NCI-H2171 (cell line): Measurements from ENCODE around the gene SLC16A2.
"Not testable (repeated sequence)": the region's sequence is repeated elsewhere in the genome, so short reads cannot be mapped to it uniquely, and the experiment has no call there.

Experiments used
- DNase-seq: peaks from one replicate; lab custom pipeline; 2025; lab: John Stamatoyannopoulos, UW

Gene SLC16A2

DNA sequence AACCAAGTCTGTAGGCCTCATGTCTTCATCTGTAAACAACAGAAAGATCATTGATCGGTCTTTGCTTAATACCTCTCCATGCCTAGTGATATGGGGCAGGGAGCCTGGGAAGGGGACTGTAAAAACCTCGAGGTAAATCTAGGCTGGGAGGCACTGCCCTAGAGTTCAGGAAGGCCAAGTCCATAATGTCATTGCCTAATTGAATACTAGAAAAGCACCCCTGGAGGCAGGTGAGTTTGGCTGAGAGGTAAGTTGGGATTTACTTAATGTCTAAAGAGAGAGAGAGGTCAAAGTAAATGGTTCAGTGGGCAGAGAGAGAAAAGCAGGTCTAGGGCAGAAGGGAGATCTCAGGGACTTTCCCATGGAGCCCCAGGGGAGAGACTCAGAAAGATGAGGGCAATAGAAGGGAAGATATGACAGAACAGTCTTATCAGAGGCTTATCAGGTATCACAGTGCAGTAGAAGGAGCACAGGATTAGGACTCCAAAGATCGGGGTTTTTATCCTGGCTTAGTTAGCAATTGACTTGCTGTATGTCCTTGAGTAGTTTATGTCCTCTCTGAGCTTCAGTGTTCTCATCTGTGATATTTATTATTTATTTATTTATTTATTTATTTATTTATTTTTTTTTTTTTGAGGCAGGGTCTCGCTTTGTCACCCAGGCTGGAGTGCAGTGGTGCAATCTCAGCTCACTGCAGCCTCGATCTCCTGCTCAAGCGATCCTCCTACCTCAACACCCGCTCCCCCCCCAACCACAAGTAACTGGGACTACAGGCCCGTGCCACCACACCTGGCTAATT is 85.2 kb downstream of the SLC16A2 start:
- no peak for DNase-seq

DNA sequence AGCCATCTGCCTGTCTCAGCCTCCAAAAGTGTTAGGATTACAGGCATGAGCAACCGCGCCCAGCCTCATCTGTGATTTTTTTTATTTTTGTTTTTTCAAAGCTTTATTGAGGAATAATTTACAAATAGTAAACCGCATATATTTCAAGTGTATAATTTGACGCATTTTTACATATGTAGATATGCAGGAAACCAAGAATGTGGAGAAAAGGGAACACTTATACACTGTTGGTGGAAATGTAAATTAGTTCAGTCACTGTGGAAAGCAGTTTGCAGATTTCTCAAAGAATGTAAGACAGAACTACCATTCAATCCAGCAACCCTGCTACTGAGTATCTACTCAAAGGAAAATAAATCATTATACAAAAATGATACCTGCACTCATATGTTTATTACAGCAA is 85.9 kb downstream of the SLC16A2 start:
- DNase-seq = no peak

DNA sequence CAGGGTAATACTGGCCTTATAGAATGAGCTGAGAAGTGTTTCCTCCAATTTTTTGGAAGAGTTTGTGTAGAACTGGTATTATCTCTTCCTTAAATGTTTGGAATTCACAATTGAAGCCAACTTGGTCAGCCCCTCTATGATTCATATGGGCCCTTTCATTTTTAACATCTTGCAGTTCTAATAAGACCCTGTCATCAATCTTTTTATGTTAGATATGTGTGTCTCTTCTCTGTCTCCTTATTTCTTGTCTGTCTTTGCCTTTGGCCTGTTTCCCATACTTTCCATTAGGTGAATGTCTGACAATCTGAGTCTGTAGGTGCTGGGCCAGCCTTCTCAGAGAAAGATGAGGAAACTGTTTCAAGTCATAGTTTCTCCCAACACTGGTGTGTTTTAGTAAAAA is 88.7 kb downstream of the SLC16A2 start:
- no peak for DNase-seq

DNA sequence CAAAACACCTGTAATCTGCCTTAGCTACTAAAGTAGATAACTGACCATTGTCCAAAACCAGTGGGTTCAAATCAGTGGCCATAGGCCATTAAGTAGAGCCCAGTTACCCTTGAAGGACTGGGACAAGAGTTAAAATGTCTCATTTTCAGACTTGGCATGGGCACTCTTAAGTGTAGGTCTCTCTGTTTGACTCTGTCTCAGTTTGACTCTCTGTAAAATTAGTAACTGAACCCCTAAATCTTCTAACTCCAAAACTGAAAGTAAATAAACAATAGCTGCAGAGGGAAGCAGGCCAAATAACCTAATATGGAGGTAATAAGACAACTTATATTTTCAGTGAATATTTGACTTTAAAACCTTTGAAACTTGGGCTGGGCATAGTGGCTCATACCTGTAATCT is 89.1 kb downstream of the SLC16A2 start:
- DNase-seq = no peak

DNA sequence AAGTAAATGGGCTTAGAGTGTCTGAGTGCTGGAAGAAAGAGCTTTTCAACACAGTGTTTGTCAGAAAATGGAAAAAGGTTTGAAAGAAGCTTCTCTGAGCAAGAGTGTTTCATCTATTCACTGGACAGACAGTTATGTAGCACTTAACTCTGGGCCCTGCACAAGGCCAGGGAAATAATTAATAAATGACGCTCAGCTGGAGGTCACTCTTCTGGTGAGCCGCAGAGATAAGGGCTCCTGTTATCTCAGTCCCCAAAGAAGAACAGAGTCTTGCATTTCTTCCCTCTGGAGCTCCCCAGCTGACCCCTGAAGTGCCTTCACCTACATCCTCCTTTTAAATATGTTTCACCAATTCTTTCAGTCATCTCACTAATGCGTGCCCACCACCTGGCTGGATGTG is 90.4 kb downstream of the SLC16A2 start:
- DNase-seq = no peak

DNA sequence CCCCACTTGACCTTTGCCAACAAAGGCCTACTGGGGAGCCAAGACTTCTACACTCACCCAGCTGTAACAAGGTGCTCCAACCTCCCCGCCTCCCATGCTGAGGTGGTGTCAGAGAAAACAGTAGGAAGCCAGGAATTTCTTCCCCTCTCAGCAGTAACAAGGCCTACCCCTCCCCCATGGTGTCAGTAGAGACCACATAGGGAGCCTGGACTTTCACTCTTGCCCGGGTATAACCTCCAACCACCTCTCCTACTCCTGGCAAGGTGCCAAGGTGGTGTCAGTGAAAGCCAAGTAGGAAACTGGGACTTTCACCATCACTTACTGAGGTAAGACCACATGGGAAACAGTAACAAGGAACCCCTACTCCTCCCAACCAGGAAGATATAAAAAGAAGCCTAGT is 93.1 kb downstream of the SLC16A2 start:
- DNase-seq = no peak

DNA sequence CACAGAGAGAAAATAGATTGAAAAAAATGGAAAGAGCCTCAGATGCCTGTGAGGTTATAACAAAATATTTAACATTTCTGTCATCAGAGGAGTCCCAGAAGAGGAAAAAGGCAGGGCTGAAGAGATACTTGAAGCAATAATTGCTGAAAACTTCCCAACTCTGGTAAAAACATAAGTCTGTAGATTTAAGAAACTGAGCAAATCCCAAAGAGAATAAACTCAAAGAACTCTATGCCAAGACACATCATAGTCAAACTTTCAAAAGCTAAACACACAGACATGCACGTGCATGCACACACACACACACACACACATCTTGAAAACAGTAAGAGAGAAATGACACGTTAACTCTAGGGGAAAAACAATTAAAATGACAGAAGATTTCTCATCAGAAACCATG is 94.1 kb downstream of the SLC16A2 start:
- DNase-seq = no peak

DNA sequence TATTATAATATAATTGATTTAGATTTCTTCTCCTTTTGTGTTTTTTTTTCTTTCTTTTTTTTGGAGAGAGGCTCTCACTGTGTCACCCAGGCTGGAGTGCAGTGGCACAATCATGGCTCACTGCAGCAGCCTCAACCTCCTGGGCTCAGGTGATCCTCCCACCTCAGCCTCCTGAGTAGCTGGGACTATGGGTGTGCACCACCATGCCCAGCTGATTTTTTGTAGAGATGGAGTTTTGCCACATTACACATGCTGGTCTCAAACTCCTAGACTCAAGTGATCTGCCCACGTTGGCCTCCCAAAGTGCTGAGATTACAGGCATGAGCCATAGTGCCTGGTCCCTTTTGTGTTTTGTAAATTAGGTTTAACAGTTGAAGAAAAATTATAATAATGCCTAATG is 94.7 kb downstream of the SLC16A2 start:
- not testable (repeated sequence) for DNase-seq

DNA sequence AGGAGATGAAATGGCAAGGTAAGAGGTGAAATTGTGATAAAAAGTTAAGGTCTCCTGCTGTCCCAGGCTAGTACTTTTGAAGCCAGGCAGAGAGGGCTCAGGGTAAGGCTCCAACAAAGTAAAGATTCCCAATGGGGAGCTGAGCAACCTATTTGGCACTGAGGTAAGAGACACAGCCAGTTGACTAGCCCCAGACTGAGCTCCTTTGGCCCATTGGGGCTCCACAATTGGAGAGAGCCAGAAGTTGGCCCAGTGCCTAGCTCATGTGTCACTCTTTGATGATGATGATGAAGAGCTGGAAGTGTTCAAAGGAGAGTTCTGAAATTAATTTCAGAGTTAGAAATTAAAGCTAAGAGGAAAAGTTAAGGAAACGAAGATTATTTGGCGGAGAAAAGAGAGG is 98.6 kb downstream of the SLC16A2 start:
- DNase-seq = no peak

DNA sequence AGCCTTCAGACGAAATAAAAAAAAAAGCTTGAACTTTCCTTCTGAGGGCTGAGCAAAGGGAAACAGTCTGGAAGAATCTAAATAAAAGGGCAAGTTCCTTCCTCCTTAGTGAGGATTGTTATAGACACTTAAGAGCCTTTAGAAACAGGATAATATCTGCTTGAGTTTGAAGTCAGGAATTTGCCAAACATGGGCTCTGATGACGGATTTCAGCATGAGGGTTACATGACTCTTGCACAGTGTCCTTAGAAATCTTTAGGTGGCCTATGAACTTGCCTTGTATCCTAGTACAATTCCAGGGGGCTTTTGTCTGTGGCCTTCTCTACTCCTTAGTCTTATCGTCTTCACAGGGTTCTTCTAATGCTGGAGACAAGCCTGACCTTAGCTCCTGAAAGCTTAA is 99.0 kb downstream of the SLC16A2 start:
- no peak for DNase-seq

DNA sequence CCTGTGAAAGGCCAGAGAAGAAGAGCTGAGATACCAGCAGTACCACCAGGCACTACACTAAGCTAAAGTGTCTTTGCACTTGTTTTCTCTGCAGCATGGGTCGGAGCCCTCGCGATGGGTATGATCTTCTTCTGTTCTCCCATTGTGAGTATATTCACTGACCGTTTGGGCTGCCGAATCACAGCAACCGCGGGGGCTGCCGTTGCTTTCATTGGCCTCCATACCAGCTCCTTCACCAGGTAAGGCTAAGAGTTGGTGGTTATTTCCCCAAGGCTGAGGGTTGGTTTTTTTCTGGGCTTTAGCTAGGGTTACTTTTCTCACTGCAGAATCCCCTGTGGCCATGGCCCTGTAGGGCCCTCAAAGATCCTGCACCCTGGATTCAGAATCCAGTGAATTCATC is 99.6 kb downstream of the SLC16A2 start:
- DNase-seq = no peak

DNA sequence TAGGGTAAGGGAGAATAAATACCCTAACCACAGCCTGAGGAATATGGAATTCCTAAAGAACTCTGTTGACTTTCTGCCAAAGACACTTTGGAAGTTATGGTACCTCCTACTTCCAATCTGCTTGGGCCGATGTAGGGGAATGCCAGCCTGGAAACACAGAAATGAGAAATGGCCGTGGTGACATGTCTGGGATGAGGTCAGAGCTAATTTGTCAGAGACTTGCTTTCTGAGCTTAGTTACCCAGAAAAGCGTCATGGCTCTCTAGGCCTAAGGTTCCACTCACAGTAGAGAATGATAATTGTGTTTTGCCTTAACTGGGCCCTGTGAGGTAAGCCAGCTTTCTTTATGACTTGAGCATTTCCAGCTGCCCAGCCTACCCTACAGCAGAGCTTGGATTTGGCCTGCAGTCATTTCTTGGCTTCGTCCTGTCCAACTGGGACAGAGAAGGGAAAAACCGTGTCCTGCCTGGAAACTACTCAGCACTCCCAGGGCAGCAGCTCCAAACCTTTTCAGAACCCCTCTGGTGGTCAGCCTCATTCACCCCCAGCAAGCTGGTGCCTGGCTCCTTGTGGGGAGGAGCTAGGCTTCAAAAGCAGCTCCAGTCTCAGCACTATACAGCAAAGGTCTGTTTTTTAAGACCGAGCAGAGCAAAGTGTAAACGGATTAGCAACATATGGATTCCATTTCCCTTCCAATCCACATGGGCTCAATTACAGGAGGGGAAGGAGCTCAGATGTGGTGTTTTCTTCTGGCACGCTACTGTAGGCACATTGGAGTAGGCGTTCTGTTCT is 100.9 kb downstream of the SLC16A2 start:
- no peak for DNase-seq

DNA sequence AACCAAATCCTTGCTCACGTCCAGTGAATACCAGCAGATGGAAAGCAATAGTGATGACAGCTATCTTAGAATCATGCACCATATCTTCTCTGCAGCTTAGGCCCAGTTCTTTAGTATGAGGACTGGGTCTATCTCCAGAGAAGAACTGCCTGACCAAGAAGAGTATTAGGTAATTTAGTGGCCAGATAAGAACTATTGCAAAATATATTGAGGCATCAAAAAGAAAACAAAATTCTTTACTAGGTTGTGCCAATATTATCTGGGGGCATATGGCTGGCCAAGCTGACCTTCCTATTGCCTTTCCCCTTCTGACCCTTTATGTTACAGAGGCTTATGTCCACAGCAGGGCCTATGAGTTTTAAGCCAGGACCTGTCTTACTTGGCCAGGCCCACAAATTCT is 101.9 kb downstream of the SLC16A2 start:
- DNase-seq = no peak

DNA sequence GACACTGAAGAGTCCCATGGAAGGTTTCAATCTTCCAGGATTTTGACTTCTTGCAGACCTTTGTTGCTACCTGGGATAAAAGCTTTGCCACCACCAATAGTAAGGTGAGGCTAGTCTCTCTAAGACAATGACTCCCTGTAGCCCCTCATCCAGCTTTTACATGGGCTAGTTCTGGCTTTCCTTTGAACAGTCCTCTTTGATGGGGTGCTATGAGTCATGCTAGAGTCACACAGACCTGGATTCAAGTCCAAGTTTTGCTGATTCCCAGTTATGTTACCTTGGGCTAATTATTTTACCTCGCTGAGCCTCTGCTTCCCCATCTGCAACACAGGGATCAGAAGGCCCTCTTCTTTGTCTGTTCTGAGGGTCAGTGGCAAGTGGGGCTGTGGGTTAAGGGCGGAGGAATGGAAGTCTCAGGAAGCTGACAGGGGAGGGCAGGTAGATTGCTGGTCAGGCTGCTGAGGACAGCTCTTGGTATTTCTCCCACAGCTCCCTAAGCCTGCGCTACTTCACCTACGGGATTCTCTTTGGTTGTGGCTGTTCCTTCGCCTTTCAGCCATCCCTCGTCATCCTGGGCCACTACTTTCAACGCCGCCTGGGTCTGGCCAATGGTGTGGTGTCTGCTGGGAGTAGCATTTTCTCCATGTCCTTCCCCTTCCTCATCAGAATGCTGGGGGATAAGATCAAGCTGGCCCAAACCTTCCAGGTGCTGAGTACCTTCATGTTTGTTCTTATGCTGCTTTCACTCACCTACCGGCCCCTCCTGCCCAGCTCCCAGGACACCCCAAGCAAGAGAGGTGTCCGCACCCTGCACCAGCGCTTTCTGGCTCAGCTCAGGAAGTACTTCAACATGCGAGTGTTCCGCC is 102.8 kb downstream of the SLC16A2 start:
- DNase-seq = no peak

DNA sequence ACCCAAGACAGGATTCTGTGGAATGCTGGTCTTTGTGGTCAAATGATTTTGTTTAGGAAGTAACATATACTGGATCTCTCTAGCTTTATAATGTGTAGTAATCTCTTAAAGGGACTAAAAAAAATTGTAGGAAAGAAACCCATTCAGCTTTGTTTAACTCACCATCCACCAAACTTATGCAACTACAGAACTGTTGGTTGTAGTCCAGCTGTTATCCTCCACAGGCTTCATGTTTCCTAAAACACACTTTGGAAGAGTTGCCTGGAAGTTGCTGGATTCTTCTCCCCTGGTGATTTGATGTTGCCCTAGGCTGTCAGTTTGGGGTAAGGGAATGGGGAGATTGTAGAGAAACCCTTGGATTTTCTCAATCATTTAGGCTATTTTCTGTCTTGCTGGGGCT is 103.8 kb downstream of the SLC16A2 start:
- DNase-seq = no peak

DNA sequence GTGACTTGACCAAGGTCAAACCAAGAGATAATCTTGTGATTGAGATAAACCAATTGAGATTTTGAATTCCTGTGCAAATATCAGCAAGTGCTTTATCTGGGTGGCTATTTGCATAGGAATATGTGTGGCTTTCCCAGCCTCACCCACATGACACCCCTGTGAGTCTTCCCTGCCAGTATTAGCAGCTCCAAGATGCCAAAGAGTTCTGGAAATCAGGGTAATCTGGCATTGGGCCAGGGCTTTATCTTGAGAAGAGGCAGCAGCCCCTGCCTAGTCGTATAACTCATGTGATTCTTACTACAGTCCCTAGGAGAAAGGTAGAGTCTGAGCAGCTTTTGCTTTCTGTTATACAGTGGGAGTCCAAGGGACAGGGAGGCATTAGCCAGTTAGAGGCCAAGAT is 105.5 kb downstream of the SLC16A2 start:
- no peak for DNase-seq

DNA sequence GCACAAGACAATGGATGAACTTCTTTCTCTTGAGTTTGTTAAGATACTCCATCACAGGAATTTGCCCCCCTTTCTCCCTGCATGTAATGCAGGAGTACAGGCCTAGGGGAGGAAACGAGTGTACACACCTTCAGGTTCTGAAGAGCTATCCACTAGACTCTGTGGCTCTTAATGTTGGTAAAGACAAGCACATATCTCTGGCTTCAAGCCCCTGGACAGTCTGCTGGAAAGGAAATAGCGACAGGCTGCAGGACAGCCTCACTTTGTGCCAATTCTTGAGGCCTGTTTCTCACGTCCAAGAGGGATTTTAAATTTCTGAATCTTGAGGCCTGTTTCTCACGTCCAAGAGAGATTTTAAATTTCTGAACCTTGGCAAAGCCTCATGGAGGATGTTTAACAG is 106.1 kb downstream of the SLC16A2 start:
- no peak for DNase-seq

DNA sequence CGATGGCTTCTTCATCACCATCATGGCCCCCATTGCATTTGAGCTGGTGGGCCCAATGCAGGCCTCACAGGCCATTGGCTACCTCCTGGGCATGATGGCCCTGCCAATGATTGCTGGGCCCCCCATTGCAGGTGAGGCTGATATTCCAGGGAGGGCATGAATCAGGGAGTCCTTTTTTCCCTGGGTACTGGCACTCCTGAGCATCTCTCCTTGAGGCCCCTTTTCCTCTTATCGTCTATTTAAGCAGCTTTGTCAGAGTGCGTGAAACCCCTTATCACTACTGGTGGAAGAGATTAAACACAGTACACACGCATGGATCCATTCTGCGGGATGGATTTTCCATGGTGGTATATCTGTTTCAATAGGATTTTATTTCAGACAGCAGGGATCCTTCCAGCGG is 108.0 kb downstream of the SLC16A2 start:
- no peak for DNase-seq

DNA sequence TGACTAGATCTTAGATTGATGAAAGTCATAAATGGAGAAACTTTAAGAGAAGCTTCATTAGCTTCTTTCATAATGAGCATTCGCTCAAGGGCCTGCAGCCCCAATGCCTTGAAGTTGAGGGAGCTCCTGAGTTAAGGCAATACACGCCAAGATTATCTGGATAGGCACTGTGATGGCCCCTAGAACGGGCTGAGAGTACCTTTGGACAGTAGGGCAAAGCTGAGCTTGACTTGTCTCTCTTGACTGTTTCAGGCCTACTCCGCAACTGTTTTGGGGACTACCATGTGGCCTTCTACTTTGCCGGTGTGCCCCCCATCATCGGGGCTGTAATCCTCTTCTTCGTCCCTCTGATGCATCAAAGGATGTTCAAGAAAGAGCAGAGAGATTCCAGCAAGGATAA is 109.8 kb downstream of the SLC16A2 start:
- no peak for DNase-seq

DNA sequence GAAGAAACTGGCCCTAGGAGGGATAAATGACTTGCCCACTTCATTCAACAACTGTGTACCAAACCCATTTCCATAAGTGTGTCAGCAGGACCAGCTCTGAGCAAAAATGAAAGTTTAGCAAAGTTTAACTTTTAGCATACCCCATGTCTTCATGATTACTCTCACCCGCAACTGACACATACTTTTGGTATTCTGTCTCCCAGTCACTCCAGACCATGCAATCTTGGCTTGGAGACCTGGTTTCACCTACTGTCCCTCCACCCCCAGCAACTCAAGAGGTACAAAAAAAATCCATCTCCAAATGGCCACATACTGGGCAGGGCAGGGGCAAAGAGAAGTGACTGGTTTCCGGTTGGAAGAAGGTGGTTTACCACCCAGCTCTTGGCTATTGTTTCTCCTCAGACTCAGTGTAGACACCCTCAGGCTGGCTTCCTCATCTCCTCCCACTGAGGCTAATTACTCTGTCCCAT is 113.3 kb downstream of the SLC16A2 start:
- DNase-seq = no peak

DNA sequence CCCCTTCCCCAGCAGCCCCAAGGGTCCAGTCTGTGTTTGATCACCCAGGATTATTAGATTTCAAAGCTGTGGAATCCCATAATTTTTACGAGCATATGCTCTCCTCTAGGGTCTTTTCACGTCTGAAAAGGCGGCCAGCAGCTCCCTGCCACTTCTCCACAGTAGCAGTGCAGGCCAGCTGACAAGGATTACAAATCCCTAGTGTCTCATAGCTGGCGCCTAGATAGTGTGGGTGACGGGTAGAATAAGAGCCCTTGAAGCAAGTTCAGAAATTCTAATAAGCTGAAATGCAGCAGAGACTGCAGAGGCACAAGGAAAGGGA is 113.8 kb downstream of the SLC16A2 start:
- no peak for DNase-seq

DNA sequence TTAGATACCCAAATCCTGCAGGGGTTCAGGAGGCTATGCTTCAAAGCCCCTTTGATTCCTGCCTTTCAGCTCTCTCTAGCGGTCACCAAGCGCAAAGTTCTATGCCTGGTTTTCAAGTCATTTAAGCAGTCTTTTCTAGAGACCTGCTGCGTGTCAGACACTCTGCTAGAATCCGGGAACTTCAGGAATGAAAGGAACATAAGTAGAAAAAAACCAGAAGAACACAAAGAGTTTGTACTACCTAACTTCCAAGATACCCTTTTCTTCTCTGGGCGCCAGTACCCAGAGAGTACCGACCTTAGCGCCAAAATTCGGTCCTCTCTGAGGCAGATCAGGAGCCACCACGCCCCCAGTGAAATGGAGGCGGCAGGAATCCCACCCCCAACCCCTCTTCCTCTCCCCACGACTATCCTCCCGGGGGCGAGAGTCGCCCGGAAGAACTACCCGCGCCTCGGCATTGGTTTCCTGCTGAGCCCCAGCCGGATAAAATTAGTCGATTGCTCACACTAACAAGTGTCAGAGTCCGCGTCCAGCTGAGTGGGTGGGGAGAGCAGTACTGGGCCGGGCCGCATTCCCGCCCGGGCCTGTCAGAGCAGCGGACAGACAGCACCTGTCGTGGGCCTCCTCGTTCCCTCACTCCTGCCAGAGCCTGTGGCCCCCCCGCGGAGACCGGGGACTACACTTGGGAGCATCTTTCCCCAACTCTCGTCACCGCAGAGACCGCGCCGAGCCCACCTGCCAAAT is 114.3 kb downstream of the SLC16A2 start:
- DNase-seq = peak; percentile 14
